HL-60 (cell line): ENCODE results near the gene INO80.
"Not testable (repeated sequence)": the region's sequence is repeated elsewhere in the genome, so short reads cannot be mapped to it uniquely, and the experiment has no call there.

ENCODE experiments used
- DNase-seq, 2 experiments: peaks; one replicate each; pipeline ENCODE4 v3.0.0-alpha.2; 2010 to 2020; ENCODE audit warnings: low read depth in 1 of 2, low spot score in 1 of 2
- H3K27ac ChIP-seq: fragments of 250-450 bp; sonication (Bioruptor Pico); replicated peaks from 2 replicates; pipeline ENCODE4 v1.5.1; 2020; ENCODE audit warnings: mild to moderate bottlenecking, moderate library complexity
- H3K27me3 ChIP-seq: fragments of 250-450 bp; sonication (Bioruptor Pico); 2 replicates; pipeline ENCODE4 v1.5.1; 2021; ENCODE audit warnings: mild to moderate bottlenecking, moderate library complexity; ENCODE audit not compliant: insufficient read depth, poor library complexity, severe bottlenecking
- H3K4me3 ChIP-seq: replicated peaks from 2 replicates; pipeline ENCODE4 v1.5.1; 2011; ENCODE audit warnings: mild to moderate bottlenecking, control low read depth, low read length; ENCODE audit not compliant: insufficient read depth
- CTCF ChIP-seq: IDR thresholded peaks from one replicate; pipeline ENCODE4 v1.5.1; 2011; ENCODE audit warnings: low read length, control low read depth, inconsistent platforms; ENCODE audit not compliant: insufficient read depth
- GABPA ChIP-seq: IDR thresholded peaks from 2 replicates; pipeline ENCODE4 v1.6.1; 2012; ENCODE audit warnings: low read depth
- POLR2AphosphoS5 ChIP-seq: IDR thresholded peaks from 2 replicates; pipeline ENCODE4 v1.6.1; 2012; ENCODE audit warnings: low read depth
- REST ChIP-seq: IDR thresholded peaks from 2 replicates; pipeline ENCODE4 v1.6.1; 2012; ENCODE audit warnings: low read depth; ENCODE audit not compliant: insufficient replicate concordance
- SPI1 ChIP-seq: IDR thresholded peaks from 2 replicates; pipeline ENCODE4 v1.6.1; 2012; ENCODE audit warnings: low read depth, mild to moderate bottlenecking, borderline replicate concordance

Gene INO80

GRCh38 chr15:41079717-41080116, 36.4 kb downstream of the INO80 start:
- no peaks in the 10 kb centered on the region for H3K27me3 ChIP-seq

GRCh38 chr15:41078879-41079278, 37.2 kb downstream of the INO80 start:
- DNase-seq, H3K4me3 ChIP-seq, H3K27me3 ChIP-seq, H3K27ac ChIP-seq: not testable (repeated sequence)

More at GRCh38 chr15:41079717-41080116, 36.4 kb downstream of the INO80 start:
- no peak for TF ChIP-seq GABPA
- TF ChIP-seq SPI1 = no peak
- TF ChIP-seq POLR2AphosphoS5 = no peak
- TF ChIP-seq CTCF = no peak
- TF ChIP-seq REST = no peak
- no peak overlapping the region for H3K4me3 ChIP-seq
- no peak overlapping the region for H3K27ac ChIP-seq
- DNase-seq = no peak

- Histone ChIP-seq H3K4me3 (no peak overlapping the region), H3K27ac (no peak overlapping the region), H3K27me3 (no peaks in the 10 kb centered on the region)
- no peak for TF ChIP-seq POLR2AphosphoS5
- TF ChIP-seq GABPA = no peak
- no peak for TF ChIP-seq REST
- no peak for TF ChIP-seq SPI1
- no peak for TF ChIP-seq CTCF
- DNase-seq = no peak
Observed at GRCh38 chr15:41078125-41078524, 38.0 kb downstream of the INO80 start.

- no peak overlapping the region for H3K27ac ChIP-seq
- TF ChIP-seq SPI1 = no peak
- no peak for TF ChIP-seq CTCF
- TF ChIP-seq REST = no peak
- H3K27me3 ChIP-seq = no peaks in the 10 kb centered on the region
- no peak overlapping the region for H3K4me3 ChIP-seq
- DNase-seq = no peak
Observed at GRCh38 chr15:41073028-41073427, 43.1 kb downstream of the INO80 start.
